B cell (primary cell): ENCODE data around the gene NOP53. TPM values are rescaled to one million over a fixed set of nuclear protein-coding genes. Genes with fewer than 3 reads are reported as not detected.

Experiments used
- ATAC-seq: fragments of 200-7000 bp; cut with Tn5 transposase; one replicate; pipeline ENCODE4 v1.10.0; 2021; ENCODE audit warnings: low read depth, mild to moderate bottlenecking, moderate number of reproducible peaks, moderate library complexity
- CTCF ChIA-PET: fragments of 350-600 bp; sonication (Branson Sonifier 250); formaldehyde crosslinking; loops from one replicate; lab custom pipeline; 2021; ENCODE audit warnings: antibody characterized with exemption, inconsistent platforms; lab: Charles Lee
- POLR2A ChIA-PET: fragments of 350-600 bp; sonication (Branson Sonifier 250); formaldehyde crosslinking; loops from one replicate; lab custom pipeline; 2021; ENCODE audit warnings: antibody characterized with exemption; lab: Charles Lee
- DNase-seq: peaks from one replicate; pipeline ENCODE4 v3.0.0; 2013
- H2AFZ ChIP-seq: 2 replicates; pipeline ENCODE4 v1.6.1; 2012; ENCODE audit warnings: mild to moderate bottlenecking, low read depth, low read length; ENCODE audit not compliant: insufficient read depth, poor library complexity, severe bottlenecking
- H3K27ac ChIP-seq, 2 donors: 1 replicate in 1 of 2; 2 replicates in 1 of 2; pipeline ENCODE4 v1.5.1; 2012 to 2013; ENCODE audit warnings: low read length in 2 of 2, mild to moderate bottlenecking in 2 of 2, moderate library complexity in 1 of 2
- H3K27me3 ChIP-seq, 4 experiments: fragments of 200-600 bp in 1 of 4; sonication (generic) in 1 of 4; replicated peaks in 1 of 4; 1 replicate in 2 of 4; 2 replicates in 2 of 4; pipeline versions ENCODE4 v1.6.1 to v1.7.0; 2013 to 2016; ENCODE audit warnings: low read length in 3 of 4, mild to moderate bottlenecking in 2 of 4, mixed read lengths in 1 of 4, moderate library complexity in 1 of 4; ENCODE audit not compliant: insufficient read depth in 4 of 4, control insufficient read depth in 3 of 4; ENCODE audit errors: control extremely low read depth in 1 of 4
- H3K36me3 ChIP-seq, 2 experiments: replicated peaks in 1 of 2; 1 replicate in 1 of 2; 2 replicates in 1 of 2; pipeline versions ENCODE4 v1.6.1 to v1.7.1; 2013; ENCODE audit warnings: low read length in 1 of 2; ENCODE audit not compliant: insufficient read depth in 2 of 2, control insufficient read depth in 1 of 2; ENCODE audit errors: control extremely low read depth in 1 of 2, extremely low read depth in 1 of 2
- H3K4me1 ChIP-seq, 2 donors: fragments of 200-600 bp in 1 of 2; sonication (generic) in 1 of 2; 1 replicate in 1 of 2; 2 replicates in 1 of 2; pipeline versions ENCODE4 v1.5.1 to v1.6.1; 2013 to 2017; ENCODE audit warnings: low read length in 2 of 2; ENCODE audit not compliant: control insufficient read depth in 2 of 2, insufficient read depth in 2 of 2
- H3K4me2 ChIP-seq: replicated peaks from 2 replicates; pipeline ENCODE3; 2012; ENCODE audit warnings: mild to moderate bottlenecking, low read depth, low read length; ENCODE audit not compliant: poor library complexity, severe bottlenecking
- H3K4me3 ChIP-seq, 5 experiments: fragments of 200-600 bp in 1 of 5; sonication (generic) in 1 of 5; 1 replicate in 3 of 5; 2 replicates in 2 of 5; pipeline versions ENCODE4 v1.5.1 to v1.7.0; 2011 to 2016; ENCODE audit warnings: low read length in 4 of 5, mild to moderate bottlenecking in 4 of 5, low read depth in 2 of 5, control low read depth in 1 of 5, moderate library complexity in 1 of 5; ENCODE audit not compliant: insufficient read depth in 1 of 5; ENCODE audit errors: control extremely low read depth in 1 of 5, extremely low read depth in 1 of 5
- H3K79me2 ChIP-seq: fragments of 200-600 bp; sonication (generic); one replicate; pipeline ENCODE4 v1.6.0; 2016; ENCODE audit warnings: low read length; ENCODE audit not compliant: control insufficient read depth, insufficient read depth
- H3K9ac ChIP-seq: fragments of 200-600 bp; sonication (generic); 2 replicates; pipeline ENCODE4 v1.6.1; 2017; ENCODE audit warnings: mild to moderate bottlenecking, low read length, moderate library complexity
- H3K9me3 ChIP-seq, 3 donors: one replicate each; pipeline versions ENCODE4 v1.6.1 to v1.7.1; 2013; ENCODE audit warnings: low read length in 2 of 3; ENCODE audit not compliant: control insufficient read depth in 2 of 3, insufficient read depth in 1 of 3; ENCODE audit errors: control extremely low read depth in 1 of 3
- H4K20me1 ChIP-seq: 2 replicates; pipeline ENCODE4 v1.6.0; 2012; ENCODE audit warnings: mild to moderate bottlenecking, low read length; ENCODE audit not compliant: insufficient read depth, control insufficient read depth, poor library complexity, severe bottlenecking
- H3K27ac Mint-ChIP-seq: one replicate; pipeline ENCODE4 v1.8.0; 2021; ENCODE audit warnings: mixed read lengths
- H3K27me3 Mint-ChIP-seq: one replicate; pipeline ENCODE4 v1.8.0; 2021; ENCODE audit warnings: mixed read lengths
- H3K4me1 Mint-ChIP-seq: one replicate; pipeline ENCODE4 v1.8.0; 2021; ENCODE audit warnings: mixed read lengths
- H3K4me3 Mint-ChIP-seq: one replicate; pipeline ENCODE4 v1.8.0; 2021; ENCODE audit warnings: mixed read lengths
- H3K9me3 Mint-ChIP-seq: one replicate; pipeline ENCODE4 v1.8.0; 2022; ENCODE audit warnings: mixed read lengths; ENCODE audit not compliant: insufficient read depth
- EZH2 ChIP-seq: IDR thresholded peaks from 2 replicates; pipeline ENCODE4 v1.6.1; 2012; ENCODE audit warnings: borderline replicate concordance, low read depth, mild to moderate bottlenecking, moderate library complexity, low read length; ENCODE audit not compliant: insufficient read depth, poor library complexity, severe bottlenecking
- WGBS: methylation state at CpG from one replicate; pipeline ENCODE4 v1.1.5; 2013; ENCODE audit warnings: missing lambda C conversion rate; ENCODE audit not compliant: insufficient coverage; 5-methylcytosine and 5-hydroxymethylcytosine counted together
- intact Hi-C: fragments of 100-400 bp; cut with micrococcal nuclease; formaldehyde crosslinking; loops from one replicate; pipeline ENCODE4 v1.10.0; 2022
- polyA plus RNA-seq: library from polyadenylated mRNA; depleted of rRNA; stranded (reverse); fragments of >200 nt; gene quantifications from 2 replicates; pipeline ENCODE4 v1.2.3, GENCODE V29; 2012
- total RNA-seq, 2 donors: library from RNA; stranded (reverse); fragments of 120-200 nt in 1 of 2; gene quantifications; 1 replicate in 1 of 2; 2 replicates in 1 of 2; pipeline versions ENCODE4 v1.2.3 to v1.2.4, GENCODE V29; 2013 to 2022
- TF ChIP-seq, protein P1 (sequence below): fragments of 200-600 bp; IDR thresholded peaks from one replicate; pipeline ENCODE4 v1.8.0; 2022; ENCODE audit warnings: antibody characterized with exemption, mild to moderate bottlenecking

Gene NOP53
- total and polyA plus RNA-seq, 2 donors (not counting 1 experiment from before 2014, with no cell fraction given), result 526 to 978 TPM

- H3K27ac Mint-ChIP-seq, result no peak overlapping the region
- Histone ChIP-seq H3K9me3 (no peaks in the 10 kb centered on the region), H3K27ac (no peak overlapping the region), H4K20me1 (peaks cover 27% of the 10 kb centered on the region), H3K27me3 (no peaks in the 10 kb centered on the region), H3K4me1 (no peaks in the 10 kb centered on the region), H3K9ac (no peak overlapping the region), H3K36me3 (peaks cover 0 to 32% of the 10 kb centered on the region in 2 experiments), H3K4me3 (no peak overlapping the region), H2AFZ (no peak overlapping the region), H3K79me2 (no peaks in the 10 kb centered on the region), H3K4me2 (no peak overlapping the region)
- CTCF ChIA-PET, result interaction anchor here (0.5 to 6.2 kb wide), 13 partner anchors 8 to 413 kb away, joined by 3 to 106 read pairs (median 3); partner anchors contain the start of genes EHD2 and NAPA
- H3K4me3 Mint-ChIP-seq, result no peak overlapping the region
- no peaks in the 10 kb centered on the region for H3K27me3 Mint-ChIP-seq
- TF ChIP-seq, protein P1, sequence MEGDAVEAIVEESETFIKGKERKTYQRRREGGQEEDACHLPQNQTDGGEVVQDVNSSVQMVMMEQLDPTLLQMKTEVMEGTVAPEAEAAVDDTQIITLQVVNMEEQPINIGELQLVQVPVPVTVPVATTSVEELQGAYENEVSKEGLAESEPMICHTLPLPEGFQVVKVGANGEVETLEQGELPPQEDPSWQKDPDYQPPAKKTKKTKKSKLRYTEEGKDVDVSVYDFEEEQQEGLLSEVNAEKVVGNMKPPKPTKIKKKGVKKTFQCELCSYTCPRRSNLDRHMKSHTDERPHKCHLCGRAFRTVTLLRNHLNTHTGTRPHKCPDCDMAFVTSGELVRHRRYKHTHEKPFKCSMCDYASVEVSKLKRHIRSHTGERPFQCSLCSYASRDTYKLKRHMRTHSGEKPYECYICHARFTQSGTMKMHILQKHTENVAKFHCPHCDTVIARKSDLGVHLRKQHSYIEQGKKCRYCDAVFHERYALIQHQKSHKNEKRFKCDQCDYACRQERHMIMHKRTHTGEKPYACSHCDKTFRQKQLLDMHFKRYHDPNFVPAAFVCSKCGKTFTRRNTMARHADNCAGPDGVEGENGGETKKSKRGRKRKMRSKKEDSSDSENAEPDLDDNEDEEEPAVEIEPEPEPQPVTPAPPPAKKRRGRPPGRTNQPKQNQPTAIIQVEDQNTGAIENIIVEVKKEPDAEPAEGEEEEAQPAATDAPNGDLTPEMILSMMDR, result no peak
- TF ChIP-seq EZH2, result no peak
- 95% methylated on average over 32 of the region's 46 CpGs for WGBS
- no peaks in the 10 kb centered on the region for H3K9me3 Mint-ChIP-seq
- POLR2A ChIA-PET, result no interaction called here
- no peaks in the 10 kb centered on the region for H3K4me1 Mint-ChIP-seq
- no peak for ATAC-seq
- intact Hi-C loops, result loop anchor here (1.0 to 5.0 kb wide), 3 partner anchors 44 to 402 kb away; partner anchors contain the start of gene NAPA
- DNase-seq, result no peak
These were observed 46.6 kb upstream of the NOP53 start for GRCh38 chr19:47698631-47699359.

DNA sequence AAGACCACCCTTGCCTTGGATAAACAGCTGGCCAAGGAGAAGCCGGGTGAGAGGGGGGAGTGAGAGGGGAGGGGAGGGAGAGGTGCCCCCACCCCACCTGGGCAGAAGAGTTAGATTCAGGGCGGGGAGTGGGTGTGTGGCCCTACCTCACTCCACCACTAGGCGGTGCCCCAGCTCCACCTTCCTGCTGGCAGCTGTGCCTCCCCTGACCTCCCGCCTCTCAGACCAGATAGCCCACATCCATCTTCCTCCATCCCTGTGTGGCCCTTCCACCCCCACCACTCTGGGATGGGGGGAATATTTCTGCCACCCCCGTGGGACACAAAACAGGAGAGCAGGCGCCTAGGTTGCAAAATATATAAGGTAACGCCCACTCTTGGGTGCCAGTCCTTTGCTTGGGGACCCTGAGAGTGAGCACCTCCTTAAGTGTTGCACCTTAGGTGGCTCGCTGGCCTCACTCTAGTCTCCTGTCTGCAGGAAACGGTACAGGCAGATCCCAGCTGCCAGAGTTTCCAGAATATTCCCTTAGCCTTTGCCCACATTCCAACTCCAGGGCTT is 45.9 kb upstream of the NOP53 start:
- TF ChIP-seq, protein P1, result peak; percentile 88
- TF ChIP-seq EZH2, result no peak
- H3K4me1 Mint-ChIP-seq, result no peaks in the 10 kb centered on the region
- H3K27me3 ChIP-seq, result no peaks in the 10 kb centered on the region
- H3K4me2 ChIP-seq, result no peak overlapping the region
- H3K79me2 ChIP-seq, result no peaks in the 10 kb centered on the region
- 97% methylated on average over 4 of the region's 9 CpGs for WGBS
- no peaks in the 10 kb centered on the region for H3K4me1 ChIP-seq
- intact Hi-C loops, result loop anchor here (2.0 to 5.0 kb wide), 2 partner anchors 43 to 182 kb away; partner anchors contain the start of gene NAPA
- no peak overlapping the region for H3K4me3 ChIP-seq
- H3K27me3 Mint-ChIP-seq, result no peaks in the 10 kb centered on the region
- H3K36me3 ChIP-seq, result peaks cover 0 to 32% of the 10 kb centered on the region in 2 experiments
- ATAC-seq (peak; percentile 73), DNase-seq (peak; percentile 61)
- H3K27ac Mint-ChIP-seq, result no peak overlapping the region
- no peak overlapping the region for H2AFZ ChIP-seq
- H3K9me3 ChIP-seq, result no peaks in the 10 kb centered on the region
- no peak overlapping the region for H3K4me3 Mint-ChIP-seq
- no peaks in the 10 kb centered on the region for H3K9me3 Mint-ChIP-seq
- H3K9ac ChIP-seq, result no peak overlapping the region
- CTCF ChIA-PET, result interaction anchor here (0.5 to 6.2 kb wide), 11 partner anchors 8 to 414 kb away, joined by 3 to 106 read pairs (median 3); partner anchors contain the start of gene EHD2
- H3K27ac ChIP-seq, result no peak overlapping the region
- H4K20me1 ChIP-seq, result peaks cover 27% of the 10 kb centered on the region
- POLR2A ChIA-PET, result no interaction called here
